Measurements from ENCODE around the gene C19orf33.

DNA sequence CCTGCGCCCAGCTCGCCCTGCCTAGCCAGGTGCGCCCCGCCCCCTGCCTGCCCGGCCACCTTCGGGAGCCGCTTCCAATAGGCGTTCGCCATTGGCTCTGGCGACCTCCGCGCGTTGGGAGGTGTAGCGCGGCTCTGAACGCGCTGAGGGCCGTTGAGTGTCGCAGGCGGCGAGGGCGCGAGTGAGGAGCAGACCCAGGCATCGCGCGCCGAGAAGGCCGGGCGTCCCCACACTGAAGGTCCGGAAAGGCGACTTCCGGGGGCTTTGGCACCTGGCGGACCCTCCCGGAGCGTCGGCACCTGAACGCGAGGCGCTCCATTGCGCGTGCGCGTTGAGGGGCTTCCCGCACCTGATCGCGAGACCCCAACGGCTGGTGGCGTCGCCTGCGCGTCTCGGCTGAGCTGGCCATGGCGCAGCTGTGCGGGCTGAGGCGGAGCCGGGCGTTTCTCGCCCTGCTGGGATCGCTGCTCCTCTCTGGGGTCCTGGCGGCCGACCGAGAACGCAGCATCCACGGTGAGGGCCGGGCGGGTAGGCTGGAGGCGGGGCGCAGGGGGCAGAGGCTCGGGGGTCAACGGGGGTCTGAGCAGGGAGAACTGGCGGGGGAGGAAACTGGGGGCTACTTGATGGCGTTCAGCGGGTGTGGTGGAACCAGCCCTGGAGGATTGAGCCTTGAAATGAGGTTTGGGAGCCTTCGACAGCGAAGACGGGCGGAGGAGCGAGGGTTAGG is 39.4 kb upstream of the C19orf33 start, which contains the start of gene SPINT2:
- TF ChIP-seq MAFK (IDR thresholded peaks at IDR 0.05; ENCODE audit: low read depth, low read length): no peak
- TF ChIP-seq, protein P1, sequence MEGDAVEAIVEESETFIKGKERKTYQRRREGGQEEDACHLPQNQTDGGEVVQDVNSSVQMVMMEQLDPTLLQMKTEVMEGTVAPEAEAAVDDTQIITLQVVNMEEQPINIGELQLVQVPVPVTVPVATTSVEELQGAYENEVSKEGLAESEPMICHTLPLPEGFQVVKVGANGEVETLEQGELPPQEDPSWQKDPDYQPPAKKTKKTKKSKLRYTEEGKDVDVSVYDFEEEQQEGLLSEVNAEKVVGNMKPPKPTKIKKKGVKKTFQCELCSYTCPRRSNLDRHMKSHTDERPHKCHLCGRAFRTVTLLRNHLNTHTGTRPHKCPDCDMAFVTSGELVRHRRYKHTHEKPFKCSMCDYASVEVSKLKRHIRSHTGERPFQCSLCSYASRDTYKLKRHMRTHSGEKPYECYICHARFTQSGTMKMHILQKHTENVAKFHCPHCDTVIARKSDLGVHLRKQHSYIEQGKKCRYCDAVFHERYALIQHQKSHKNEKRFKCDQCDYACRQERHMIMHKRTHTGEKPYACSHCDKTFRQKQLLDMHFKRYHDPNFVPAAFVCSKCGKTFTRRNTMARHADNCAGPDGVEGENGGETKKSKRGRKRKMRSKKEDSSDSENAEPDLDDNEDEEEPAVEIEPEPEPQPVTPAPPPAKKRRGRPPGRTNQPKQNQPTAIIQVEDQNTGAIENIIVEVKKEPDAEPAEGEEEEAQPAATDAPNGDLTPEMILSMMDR (IDR thresholded peaks at IDR 0.05; ENCODE audit: control extremely low read depth in 1 of 3, insufficient read depth in 1 of 3, low read depth in 1 of 3, low read length in 3 of 3): no peak
- no peak for TF ChIP-seq RFX5 (IDR thresholded peaks at IDR 0.05; ENCODE audit: borderline replicate concordance, low read depth, low read length)
- no peak for TF ChIP-seq SP1 (IDR thresholded peaks at IDR 0.05; ENCODE audit: low read depth, low read length)
- no peak for TF ChIP-seq RXRA (IDR thresholded peaks at IDR 0.05; ENCODE audit: insufficient read depth, low read depth, low read length)
- TF ChIP-seq CBX5 (IDR thresholded peaks at IDR 0.05; ENCODE audit: low read depth, low read length): no peak
- TF ChIP-seq JUND (IDR thresholded peaks at IDR 0.05; ENCODE audit: low read length): no peak
- TF ChIP-seq GTF2F1 (IDR thresholded peaks at IDR 0.05; ENCODE audit: borderline replicate concordance, low read depth, low read length): no peak
- TF ChIP-seq SRF (IDR thresholded peaks at IDR 0.05; ENCODE audit: low read depth, low read length): no peak

Measured in H1 (cell line).